Lung (tissue), 12 donors: ENCODE measurements around the gene LMX1A. TPM values are rescaled to one million over a fixed set of nuclear protein-coding genes. Genes with fewer than 3 reads are reported as not detected.

Source experiments
- ATAC-seq: fragments of 200-7000 bp; cut with Tn5 transposase; one replicate; pipeline ENCODE4 v1.9.1; 2020; ENCODE audit warnings: moderate number of reproducible peaks; ENCODE audit not compliant: insufficient read depth, low FRiP score
- DNase-seq, 3 donors: peaks; one replicate each; pipeline ENCODE4 v3.0.0-alpha.2; 2013 to 2017
- H3K27ac ChIP-seq, 2 donors: one replicate each; pipeline ENCODE4 v1.5.1; 2013; ENCODE audit warnings: mild to moderate bottlenecking in 2 of 2, moderate library complexity in 2 of 2, control low read depth in 1 of 2, inconsistent platforms in 1 of 2, low read depth in 1 of 2, low read length in 1 of 2
- H3K27me3 ChIP-seq, 3 donors: one replicate each; pipeline ENCODE4 v1.5.1; 2013; ENCODE audit warnings: low read length in 2 of 3; ENCODE audit not compliant: control insufficient read depth in 3 of 3, insufficient read depth in 3 of 3
- H3K36me3 ChIP-seq, 4 donors: one replicate each; pipeline ENCODE4 v1.5.1; 2013; ENCODE audit warnings: low read length in 4 of 4, mild to moderate bottlenecking in 1 of 4, moderate library complexity in 1 of 4; ENCODE audit not compliant: control insufficient read depth in 4 of 4, insufficient read depth in 4 of 4
- H3K4me1 ChIP-seq, 5 donors: one replicate each; pipeline ENCODE4 v1.5.1; 2013; ENCODE audit warnings: low read length in 5 of 5, mild to moderate bottlenecking in 2 of 5, moderate library complexity in 1 of 5; ENCODE audit not compliant: control insufficient read depth in 5 of 5, insufficient read depth in 5 of 5
- H3K4me3 ChIP-seq: one replicate; pipeline ENCODE4 v1.5.1; 2013; ENCODE audit warnings: mild to moderate bottlenecking, control low read depth, moderate library complexity
- H3K9ac ChIP-seq, 2 donors: one replicate each; pipeline ENCODE4 v1.5.1; 2013; ENCODE audit warnings: low read length in 2 of 2, control low read depth in 1 of 2; ENCODE audit not compliant: insufficient read depth in 1 of 2
- H3K9me3 ChIP-seq, 4 donors: one replicate each; pipeline ENCODE4 v1.5.1; 2013; ENCODE audit warnings: low read length in 3 of 4, mild to moderate bottlenecking in 1 of 4, moderate library complexity in 1 of 4; ENCODE audit not compliant: control insufficient read depth in 4 of 4, insufficient read depth in 3 of 4
- CTCF ChIP-seq: IDR thresholded peaks from 2 replicates; pipeline ENCODE4 v1.5.1; 2012; ENCODE audit warnings: mild to moderate bottlenecking; ENCODE audit errors: control extremely low read depth, extremely low read depth
- WGBS, 2 donors: extraction: QIAGEN DNeasy Blood & Tissue Kit; methylation state at CpG; one replicate each; pipeline ENCODE4 v1.1.7; 2013; 5-methylcytosine and 5-hydroxymethylcytosine counted together
- polyA plus RNA-seq, 2 donors: library from polyadenylated mRNA; stranded (reverse); fragments of 200-250 nt; gene quantifications; one replicate each; pipeline ENCODE4 v1.2.1, GENCODE V29; 2013
- total RNA-seq, 2 donors: library from RNA; depleted of rRNA in 1 of 2; stranded (reverse); fragments of >200 nt in 1 of 2; gene quantifications; one replicate each; pipeline ENCODE4 v1.2.1, GENCODE V29; 2014 to 2021
- donor health status: control.
- donor health status: control.
- donor health status: Bipolar disorder and iron deficiency.
- donor health status: healthy.
- donor health status: DM: yes; HTN: yes; CAD: no.

The LMX1A gene
- total and polyA plus RNA-seq, 4 donors, result 0.03 TPM; not detected in 3

DNA sequence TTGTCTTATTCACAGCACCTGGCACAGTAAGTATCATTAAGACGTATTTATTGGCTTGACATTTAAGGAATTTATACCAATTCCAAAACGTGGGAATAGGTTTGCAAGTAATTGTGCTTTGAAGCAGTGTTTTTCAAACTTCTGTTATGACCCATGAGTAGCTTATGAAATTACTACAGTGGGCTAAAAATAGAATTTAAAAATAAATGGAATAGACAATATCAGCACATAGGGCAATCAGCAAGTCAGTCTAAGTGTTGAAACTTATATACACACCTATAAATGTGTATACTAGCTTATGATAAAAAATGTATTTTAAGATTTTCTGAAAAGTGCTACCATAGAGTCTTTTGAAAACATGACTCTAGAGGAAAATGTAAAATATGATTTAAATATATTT is 116.6 kb downstream of the LMX1A start:
- ATAC-seq (no peak), DNase-seq (no peak)
- H3K9me3 ChIP-seq, result no peaks in the 10 kb centered on the region
- no peaks in the 10 kb centered on the region for H3K36me3 ChIP-seq
- WGBS, 2 donors, result 45 to 47% methylated on average over 2 of the region's 2 CpGs
- H3K27ac ChIP-seq, result no peak overlapping the region
- no peak overlapping the region for H3K9ac ChIP-seq
- no peak overlapping the region for H3K4me3 ChIP-seq
- TF ChIP-seq CTCF, result no peak
- peaks cover 0 to 41% (median 19%) of the 10 kb centered on the region in 3 donors for H3K27me3 ChIP-seq
- peaks cover 0 to 8% (median 4%) of the 10 kb centered on the region in 5 donors for H3K4me1 ChIP-seq

DNA sequence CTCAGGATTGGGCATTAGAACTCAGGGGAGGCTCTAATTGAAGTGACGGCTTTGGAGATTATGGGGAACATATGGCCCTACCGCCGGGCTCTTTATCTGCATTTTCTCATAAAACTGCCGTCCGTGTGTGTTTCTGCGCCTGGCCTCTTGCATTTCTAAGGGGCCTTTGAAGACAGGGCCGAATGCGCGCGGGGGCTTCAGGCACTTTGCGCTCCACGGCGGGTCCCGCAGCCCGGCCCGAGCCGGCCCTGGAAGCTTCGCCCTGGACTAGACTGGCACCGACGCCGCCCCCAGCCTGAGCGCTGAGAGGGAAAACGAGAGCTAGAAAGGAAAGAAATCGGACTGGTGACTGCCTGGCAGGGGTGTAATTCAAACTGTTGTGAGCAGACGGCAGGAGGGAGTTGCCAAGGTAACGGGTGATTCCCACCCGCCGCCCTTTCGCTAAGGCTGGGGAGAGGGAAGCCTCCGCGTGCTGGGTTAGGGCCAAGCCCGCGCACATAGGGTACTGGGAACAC is 120.7 kb downstream of the LMX1A start:
- Histone ChIP-seq H3K36me3 (no peaks in the 10 kb centered on the region), H3K4me3 (no peak overlapping the region), H3K9ac (peak overlapping the region in 1 of 2 donors; percentile 25), H3K9me3 (no peaks in the 10 kb centered on the region), H3K27me3 (peaks cover 12 to 67% (median 32%) of the 10 kb centered on the region in 3 donors), H3K4me1 (peaks cover 0 to 8% (median 4%) of the 10 kb centered on the region in 5 donors), H3K27ac (no peak overlapping the region)
- TF ChIP-seq CTCF, result no peak
- DNase-seq (peak in 2 of 3 donors; percentile 39 to 42), ATAC-seq (no peak)
- WGBS, 2 donors, result 1 to 3% methylated on average over 33 of the region's 33 CpGs

DNA sequence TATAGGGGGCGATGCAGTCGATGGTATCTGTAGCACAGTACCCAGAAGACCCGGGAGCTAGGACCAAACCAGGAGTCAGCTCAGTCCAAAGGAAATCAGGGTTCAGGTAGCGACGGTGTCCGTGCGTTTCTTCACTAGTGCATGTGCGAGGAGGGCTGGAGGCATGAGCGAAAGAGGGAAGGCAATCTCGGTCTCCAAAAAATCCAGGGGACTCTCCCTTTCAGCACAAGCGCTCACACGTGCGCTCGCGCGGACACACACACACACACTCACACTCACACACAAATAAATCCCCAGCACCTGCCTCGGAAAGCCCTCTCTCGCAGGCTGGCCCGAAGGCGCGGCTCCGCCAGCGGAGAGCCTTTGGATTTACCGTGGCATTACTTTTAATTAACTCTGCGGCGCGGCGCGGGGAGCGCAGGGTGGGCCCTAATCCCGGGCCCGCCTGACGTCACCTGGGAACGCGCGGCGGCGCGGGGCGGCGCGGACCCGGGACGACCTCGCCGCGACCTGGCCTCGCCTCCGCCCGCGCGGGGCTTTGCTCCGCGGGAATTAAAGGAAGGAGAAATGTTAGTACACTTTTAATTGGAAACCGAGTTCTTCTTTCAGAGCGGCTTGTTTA is 121.2 kb downstream of the LMX1A start:
- H3K27me3 ChIP-seq, result peaks cover 12 to 67% (median 32%) of the 10 kb centered on the region in 3 donors
- no peak overlapping the region for H3K27ac ChIP-seq
- peak overlapping the region in 1 of 2 donors; percentile 25 for H3K9ac ChIP-seq
- WGBS, 2 donors, result 3% methylated on average over 51 to 56 of the region's 56 CpGs
- H3K36me3 ChIP-seq, result no peaks in the 10 kb centered on the region
- no peak for ATAC-seq
- no peaks in the 10 kb centered on the region for H3K9me3 ChIP-seq
- no peak for TF ChIP-seq CTCF
- no peak overlapping the region for H3K4me3 ChIP-seq
- peak in 1 of 3 donors; percentile 23 for DNase-seq
- peaks cover 0 to 8% (median 4%) of the 10 kb centered on the region in 5 donors for H3K4me1 ChIP-seq
